NCI-H1105 (cell line): ENCODE measurements around the gene HDAC4.

ENCODE experiments used
- DNase-seq: peaks from one replicate; lab custom pipeline; 2025; lab: John Stamatoyannopoulos, UW

HDAC4 gene

DNA sequence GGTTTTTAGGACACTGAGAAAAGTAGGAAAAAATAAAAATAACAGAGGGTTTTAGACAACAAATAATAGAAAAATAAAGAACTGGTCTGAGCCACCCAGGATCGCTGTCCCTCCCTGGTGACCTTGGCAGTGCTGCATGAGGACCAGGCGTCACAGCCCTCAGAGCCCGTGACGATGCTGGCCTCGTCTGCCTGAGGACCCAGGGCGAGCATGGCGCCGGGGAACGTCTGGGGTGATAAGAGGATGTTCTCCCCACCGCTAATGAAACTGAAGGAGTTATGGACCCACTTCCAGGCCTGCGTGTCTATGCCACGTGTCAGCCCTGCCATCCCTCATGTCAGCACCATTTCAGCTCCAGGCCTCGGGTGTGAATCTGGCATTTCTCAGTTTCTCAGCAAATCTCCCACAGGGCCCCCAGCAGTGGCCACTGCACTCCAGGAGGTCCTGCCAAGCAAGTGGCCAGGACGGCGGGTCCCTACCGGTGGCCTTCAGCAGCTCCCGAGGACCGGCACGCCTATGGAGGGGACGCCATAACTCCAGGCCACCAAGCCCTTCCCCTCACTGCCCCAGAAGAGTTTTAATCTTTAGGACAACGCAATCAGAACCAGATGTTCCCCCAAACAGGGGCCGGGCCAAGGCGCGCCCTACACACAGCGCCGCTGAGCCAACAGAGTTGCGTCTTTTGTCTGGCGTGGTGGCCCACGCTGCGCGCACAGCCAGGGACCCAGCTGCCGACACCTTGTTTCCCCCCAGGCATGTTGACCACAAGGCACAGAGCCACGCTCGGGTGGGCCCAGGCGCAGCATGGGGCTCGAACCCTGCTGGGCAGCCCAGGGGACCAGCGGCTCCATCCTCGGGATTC lies 373.2 kb downstream of the HDAC4 start:
- DNase-seq: no peak

DNA sequence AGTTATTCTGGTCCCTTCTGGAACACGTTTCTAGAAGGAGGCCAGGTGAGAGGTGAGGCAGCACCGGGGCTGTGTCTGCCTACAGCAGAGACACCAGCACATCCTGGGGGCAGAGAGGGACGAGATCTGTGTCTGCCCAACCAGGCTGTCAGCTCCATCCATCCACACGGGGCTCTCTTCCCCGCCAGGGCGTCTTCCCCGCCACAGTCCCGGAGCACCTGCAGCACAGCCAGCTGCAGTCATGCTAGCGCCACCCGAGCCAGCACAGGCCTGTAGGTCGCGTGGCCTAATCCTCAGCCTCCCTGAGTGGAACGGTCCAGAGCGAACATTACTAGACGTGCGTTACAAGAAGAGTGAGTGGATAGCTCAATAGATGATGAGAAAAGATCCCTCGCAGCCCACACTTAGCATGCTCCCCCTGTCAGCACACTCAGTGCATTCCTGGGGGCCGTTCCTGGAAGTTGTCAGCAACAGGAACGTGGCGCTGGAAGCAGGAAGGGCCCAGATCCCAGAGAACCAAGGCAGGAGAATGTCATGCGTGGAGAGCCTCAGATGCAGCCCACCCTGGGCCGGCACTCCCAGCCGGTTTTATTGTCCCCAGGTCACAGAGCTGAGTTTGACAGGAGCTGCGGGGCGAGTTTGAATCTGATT lies 374.0 kb downstream of the HDAC4 start:
- no peak for DNase-seq

DNA sequence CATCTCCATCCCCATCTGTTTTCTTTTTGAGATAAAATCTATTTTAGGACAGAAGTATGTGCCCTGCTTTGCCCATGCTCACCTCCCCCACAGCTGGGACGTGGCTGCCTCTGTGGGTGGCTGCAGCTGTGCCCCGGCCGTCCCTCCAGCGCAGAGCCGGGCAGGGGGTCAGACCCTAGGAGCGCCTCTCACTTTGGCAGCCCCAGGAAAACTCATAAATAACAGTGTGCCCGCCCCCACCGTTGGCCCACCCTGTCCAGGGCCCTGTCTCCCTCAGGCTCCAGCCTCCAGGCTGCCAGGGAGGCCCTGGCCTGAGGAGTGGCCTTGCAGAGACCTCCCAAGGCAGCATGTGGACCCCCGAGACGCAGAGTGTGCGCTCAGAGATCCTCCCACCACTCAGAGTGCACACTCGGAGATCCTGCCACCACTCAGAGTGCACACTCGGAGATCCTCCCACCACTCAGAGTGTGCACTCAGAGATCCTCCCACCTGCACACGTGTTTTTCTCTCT lies 374.8 kb downstream of the HDAC4 start:
- no peak for DNase-seq

DNA sequence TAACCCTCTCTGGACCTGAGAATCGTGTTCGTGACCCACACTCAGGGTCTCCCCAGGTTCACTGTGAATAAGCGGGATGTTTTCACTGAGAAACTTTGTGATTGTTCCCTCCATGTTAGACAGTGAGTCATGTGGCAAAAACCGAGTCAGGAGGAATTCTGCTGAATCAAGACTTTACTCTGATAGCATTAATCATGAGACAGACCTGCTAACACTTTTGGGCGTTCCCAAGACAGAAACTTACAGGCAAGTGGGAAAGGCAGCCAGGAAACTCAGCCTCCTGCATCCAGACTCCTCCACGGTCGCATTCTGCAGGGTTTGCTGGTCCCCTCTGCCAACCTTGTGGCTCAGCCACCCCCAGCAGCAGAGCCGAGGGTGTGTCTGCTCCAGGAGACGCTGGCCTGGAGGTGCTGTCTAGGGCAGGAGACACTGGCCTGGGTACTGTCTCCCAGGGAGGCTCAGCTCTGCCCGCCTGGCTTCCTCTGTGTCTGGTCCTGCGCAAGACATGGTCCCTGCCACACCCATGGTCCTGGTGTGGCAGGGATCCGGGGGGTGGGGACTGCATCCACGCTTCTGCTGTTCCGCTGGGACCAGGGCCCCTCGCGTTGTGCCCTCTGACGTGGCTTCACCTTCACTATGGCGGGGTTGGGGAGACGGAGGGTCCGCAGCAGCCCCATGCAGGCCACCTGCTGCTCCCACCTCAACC lies 375.6 kb downstream of the HDAC4 start:
- no peak for DNase-seq

DNA sequence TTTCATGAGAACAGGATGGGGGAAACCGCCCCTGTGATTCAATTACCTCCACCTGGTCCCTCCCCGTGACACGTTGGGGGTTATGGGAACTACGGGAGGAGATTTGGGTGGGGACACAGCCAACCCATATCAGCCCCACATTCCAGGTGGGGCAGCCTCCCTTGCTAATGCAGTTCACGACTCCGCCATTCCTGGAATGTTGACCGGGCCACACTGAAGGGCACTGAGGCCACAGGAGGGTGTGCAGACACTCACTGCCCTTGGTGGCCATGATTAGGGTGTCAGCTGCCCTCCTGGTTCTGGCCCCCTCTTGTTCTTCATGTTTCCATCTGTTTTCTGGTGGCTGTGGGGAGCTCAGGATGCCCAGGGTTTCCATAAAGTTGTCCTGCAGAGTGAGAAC lies 376.6 kb downstream of the HDAC4 start:
- DNase-seq: no peak

DNA sequence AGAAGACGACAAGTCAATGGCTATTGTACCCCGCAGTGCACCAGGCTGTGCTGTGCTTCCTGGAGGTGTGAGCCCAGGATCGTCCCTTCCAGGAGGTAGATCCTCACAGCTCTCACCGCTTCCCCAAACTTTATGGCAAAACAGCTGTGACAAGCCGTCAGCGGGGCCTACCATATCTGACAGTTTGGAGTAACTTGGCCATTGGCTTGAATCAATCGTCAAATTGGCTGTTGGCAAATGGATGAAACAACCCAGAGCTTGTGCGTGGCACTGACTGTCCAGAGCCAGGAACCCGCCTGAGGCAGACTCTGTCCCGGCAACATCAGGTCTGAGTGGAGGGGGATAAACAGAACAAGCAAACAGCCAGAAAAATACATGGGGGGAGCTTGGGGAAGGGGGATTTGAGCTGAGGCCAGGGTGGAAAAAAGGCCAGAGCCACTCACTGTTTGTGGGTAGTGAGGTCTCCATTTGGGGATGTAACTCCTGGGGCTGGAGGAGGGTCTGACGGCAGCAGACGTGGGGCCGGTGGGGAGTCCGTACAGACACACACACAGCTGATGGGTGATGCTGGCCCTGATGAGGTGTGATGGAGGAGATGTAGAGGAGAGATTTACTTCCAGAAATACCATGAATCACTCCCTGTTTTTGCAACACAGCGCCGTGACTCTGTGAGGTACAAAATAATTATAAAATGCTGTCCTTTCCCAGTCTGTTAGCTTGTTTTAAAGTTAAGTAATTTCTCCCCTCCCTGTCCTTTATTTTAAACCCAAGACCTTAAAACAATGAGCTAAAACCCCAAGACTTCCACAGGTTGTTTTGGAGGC lies 378.2 kb downstream of the HDAC4 start:
- DNase-seq: no peak

DNA sequence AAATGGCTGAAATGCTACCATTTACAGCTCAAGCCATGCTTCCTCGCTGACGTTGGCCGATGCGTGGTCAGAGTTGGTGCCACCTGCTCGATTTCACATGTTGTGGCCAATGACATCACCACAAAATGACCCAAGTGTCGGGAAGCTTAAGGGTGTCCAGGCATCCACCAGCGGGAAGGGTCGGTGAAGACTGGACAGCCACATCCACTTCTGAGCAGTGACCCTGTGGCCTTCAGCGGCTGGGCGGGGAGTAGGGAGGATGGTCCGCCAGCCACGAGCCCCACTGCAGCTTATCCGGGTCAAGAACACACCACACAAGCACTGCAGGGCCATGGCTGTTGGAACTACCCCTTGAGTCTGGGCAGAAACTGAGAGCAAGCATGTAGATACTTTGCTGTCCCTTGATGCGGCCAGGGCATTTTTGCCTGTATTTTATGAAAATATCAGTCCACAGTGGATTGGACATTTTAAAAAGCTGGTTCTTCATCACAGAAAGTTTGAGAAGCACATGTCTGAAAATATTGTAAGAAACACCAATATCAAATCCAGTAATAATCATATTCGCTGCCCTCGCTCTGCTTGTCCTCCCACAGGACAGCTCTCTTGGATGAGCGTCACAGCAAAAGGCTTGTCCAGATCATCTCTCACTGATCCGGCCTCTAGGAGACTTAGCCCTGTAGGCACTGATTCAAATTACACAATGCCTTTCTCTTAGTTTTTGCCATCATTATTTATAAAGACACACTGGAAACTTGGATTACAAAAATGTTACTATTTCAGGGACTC lies 379.0 kb downstream of the HDAC4 start:
- DNase-seq: no peak

DNA sequence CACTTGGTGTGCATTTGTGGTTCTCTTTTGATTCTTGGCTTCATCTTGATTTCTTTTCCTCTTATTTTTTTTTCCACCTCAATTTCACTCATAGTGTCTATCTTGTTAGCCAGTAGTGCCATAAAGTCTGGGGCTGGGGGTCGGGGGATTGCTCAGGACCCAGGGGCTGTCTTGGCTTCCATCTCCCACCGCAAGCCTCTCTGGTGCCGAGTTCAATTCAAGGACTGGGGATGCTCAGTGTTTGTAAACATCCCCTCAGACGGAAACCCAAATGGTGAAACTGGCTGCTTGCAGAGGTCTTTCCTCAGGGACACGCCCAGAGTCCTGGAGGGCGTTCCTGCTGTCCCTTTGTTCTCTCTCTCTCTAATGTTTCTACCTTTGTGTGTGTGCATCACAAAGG lies 379.6 kb downstream of the HDAC4 start:
- no peak for DNase-seq

DNA sequence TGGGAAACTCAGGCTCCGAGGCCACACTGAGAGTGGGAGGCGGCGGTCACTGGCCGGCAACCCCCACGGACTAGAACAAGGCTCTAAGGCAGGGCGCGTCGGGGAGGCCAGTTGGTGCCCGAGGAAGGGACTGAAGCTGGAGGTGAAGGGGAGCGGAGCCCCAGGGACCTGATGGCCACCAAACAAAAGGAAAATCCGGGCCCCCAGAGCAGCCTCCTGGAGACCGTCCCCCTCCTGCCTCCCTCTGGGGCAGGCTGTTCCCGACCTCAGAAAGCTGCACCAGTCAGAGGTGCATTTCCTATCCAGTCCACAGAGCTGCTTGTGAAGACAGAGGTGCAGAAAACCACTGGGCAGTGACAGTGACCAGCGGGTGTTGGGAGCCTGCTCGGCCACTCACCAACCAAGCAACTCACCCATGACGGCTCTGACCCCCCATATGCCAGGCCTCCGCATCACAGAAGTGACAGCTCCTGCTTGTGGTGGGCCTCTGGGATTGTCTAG lies 380.2 kb downstream of the HDAC4 start:
- no peak for DNase-seq

DNA sequence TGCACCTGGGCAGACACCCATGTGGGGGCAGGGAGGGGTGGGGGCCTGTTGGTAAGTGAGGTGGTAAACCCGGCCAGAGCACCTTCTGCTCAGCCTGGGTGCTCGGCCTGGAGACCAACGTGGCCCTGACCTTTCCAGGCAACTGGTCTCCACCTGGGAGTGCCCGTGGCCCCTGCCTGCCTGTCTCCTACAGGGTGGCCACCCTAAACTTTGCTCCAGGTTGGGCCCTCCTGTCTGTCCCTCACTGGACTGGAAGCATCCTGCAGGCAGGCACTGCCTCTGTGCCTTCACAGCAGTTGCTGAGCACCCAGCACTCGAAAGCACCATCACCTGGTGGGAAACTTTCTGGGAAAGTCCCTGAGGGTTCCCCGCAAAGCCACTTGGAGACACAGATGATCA lies 381.6 kb downstream of the HDAC4 start:
- DNase-seq: no peak

DNA sequence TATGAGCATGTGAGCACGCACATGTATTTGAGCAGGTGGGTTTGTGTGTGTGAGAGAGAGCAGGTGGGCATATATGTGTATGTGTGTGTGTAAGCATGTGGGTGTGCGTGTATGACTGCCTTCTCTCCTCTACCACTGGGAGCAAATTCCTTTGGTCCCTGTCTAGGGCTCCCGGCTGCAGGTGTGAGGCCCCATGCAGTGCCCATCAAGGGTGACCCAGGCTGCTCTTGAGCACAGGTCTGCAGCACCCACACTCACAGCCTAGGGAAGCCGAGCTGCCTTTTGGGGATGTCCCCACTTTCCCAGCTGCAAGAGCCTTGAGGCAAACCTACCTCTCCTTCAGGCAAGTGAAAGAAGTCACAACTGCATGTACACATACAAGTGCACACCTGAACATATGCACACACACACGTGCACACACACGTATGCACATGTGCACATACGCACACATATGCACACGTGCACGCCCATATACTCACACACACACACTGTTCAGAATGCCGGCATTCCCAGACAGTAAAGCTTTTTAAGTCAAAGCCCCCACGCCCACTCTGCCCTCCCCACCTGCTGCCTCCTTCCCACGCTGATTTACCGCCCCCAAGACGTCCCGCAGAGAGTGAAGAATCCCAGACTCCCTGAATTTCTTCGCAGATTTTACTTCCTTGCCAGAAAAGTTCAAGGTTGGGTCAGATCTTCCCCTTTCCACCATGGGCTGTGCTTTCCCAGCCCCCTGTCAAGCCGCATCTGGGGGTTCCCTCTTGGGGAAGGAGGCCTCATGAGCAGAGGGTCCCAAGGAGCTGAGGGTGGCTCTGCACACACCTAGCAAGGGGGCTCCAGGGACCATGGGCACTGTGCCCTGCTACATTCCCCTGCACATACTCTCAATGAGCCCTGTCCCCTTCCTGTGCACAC lies 382.3 kb downstream of the HDAC4 start:
- DNase-seq: no peak

DNA sequence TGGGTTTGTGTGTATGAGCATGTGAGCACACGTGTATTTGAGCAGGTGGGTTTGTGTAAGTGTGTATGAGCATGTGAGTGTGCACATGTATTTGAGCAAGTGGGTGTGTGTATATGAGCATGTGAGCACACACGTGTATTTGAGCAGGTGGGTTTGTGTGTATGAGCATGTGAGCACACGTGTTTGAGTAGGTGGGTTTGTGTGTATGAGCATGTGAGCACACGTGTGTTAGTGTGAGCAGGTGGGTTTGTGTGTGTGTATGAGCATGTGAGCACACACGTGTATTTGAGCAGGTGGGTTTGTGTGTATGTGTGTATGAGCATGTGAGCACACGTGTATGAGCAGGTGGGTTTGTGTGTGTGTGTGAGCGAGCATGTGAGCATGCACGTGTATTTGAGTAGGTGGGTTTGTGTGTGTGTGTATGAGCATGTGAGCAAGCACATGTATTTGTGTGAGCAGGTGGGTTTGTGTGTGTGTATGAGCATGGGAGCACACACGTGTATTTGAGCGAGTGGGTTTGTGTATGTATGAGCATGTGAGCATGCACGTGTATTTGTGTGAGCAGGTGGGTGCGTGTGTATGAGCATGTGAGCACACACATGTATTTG lies 383.2 kb downstream of the HDAC4 start:
- DNase-seq: no peak

DNA sequence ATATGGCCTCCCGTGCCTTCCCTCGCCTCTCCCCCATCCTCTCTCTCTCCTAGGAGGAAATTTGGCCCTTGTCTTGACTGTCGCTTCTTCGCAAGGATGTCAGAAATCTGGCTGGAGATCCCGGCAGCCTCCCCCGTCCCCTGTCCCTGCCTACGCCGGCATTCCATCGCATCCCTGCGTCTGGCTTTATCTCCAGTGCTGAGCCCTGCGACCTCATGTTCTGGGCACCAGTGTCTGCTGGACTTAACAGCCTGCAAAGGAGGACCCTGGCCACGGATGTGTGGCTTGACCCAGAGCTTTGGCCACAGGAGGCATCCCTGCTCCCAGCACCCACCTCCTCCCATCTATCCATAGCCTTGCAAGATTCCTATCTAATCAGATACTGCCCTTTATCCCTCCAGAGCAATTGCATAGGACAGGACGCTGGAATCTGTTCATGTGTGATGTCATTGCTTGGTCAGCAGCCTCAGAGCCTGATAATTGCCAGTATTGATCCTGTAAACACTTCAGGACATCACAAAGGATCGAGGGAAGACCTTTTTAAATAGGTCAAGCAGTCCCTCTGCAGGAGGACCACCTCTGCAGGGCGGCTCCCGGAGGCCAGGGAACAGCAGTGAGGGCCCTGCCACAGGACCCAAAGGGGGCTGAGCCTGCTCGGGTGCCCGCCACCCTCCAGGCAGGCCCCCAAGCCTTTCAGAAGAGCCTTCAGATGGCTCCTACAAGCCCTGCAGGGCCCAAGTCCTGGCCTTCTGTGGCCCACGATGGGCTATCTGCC lies 384.7 kb downstream of the HDAC4 start:
- DNase-seq: no peak

DNA sequence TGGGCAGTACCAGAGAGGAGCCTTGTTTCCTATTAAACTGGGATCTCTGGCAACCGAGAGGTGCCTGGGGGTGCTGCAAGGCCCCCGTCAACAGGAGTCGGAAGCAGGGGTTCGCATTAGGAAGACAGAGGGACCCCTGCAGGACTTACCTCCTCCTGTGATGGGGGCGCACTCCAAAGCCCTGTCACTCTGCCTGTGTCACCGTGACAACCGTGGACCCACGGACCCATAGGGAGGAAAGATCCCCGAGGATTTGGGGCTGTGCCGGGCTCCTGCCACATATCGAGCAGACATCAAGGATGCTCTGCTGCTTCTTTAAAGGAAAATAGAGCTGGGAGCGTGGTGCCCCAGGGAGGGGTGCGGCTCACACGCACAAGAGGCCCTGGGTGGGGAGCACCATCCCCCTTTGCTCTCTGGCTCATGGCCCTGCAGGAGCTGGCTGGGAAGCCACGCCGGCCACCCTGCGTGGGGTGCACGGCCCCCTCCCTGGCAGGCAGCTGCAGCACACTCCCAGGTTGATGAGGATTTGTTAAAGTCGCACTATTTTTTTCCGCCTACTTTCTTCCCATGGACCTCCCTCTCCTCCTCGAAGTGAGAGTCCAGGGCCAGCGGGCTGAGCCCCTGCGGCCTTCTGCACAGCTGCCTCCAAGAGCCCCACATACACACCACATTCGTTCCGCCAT lies 385.5 kb downstream of the HDAC4 start:
- no peak for DNase-seq

DNA sequence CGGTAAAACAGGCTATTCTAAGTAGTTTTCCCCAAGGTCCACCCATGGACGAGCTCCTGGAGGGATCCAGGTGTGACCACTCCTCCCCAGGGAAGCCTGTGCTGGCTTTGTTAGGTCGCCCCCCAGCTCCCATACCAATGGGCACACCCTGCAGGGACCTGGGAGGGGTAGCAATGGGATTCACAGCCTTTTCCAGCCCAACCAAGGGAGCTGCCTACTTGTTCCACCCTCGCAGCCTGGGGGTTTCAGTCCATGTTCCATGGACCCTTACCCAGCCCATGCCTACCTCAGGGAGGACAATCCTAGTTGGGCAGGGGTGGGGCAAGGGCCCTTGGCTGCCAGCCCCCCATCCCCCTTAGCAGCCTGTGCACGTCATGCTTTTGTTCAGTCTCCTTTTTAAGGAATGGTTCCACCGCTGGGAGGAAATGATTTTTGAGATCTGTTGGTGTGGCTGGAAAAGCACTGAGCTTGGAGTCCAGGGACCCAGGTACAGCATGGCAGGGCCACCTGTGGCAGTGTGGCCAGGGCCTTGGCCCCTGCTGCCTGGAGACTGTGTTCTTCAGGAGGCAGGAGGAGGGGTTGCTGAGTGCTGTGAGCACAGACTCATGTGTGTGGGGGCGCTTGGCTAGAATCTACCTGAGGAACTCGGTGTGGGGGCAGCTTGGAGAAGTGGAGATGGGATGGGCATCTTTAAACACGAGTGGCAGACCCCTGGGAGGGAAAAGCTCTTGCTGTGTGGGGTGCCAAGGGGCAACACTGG lies 386.2 kb downstream of the HDAC4 start:
- no peak for DNase-seq

DNA sequence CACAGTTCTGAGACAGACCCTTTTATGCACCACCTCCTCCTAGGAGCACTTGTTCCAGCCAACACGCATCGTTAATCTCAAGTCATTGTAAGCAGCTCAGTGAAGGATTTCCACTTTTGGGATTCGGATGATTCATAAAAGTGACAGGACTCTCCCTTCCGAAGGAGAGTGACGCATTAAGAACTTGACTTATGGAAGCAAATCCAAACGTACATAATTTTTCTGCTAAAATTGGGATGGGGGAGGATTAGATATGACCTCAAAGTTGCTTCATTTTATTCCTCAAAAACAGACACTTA lies 387.2 kb downstream of the HDAC4 start:
- no peak for DNase-seq

DNA sequence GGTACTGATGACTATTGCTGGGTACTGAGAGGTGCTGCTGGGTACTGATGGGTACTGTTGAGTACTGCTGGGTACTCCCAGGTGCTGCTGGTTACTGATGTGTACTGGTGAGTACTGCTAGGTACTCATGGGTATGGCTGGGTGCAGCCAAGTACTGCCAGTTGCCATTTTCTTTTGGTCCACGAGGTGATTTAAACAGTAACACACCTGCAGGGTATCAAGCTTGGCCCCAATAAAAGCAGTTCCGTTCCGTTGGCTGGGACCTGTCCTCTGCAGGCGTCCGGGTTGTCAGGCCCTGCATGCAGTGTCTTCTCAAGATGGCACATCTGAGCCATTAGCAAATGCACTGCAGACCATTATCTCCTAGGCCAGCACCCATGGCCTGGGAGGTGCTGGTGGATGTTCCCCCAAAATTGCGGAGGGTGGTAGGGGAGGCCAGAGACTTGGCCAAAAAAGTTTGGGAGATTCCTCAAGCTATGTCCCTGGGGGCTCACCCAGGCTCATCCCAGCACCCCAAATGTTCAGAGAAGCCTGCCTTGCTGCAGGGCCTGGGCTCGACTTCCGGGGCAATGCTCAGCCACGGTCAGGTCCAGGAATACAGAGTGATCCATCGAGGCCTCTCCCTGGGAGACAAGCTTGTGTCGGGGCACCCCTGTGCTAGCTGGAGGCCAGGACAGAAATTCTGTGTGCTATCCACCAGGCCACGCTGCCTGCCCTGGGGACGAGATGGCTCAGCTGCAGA lies 387.7 kb downstream of the HDAC4 start:
- no peak for DNase-seq
